H1 (cell line): Measurements from ENCODE around the gene CCDC14. TPM values are rescaled to one million over a fixed set of nuclear protein-coding genes. Genes with fewer than 3 reads are reported as not detected.
"Not testable (repeated sequence)": the region's sequence is repeated elsewhere in the genome, so short reads cannot be mapped to it uniquely, and the experiment has no call there.

ENCODE experiments used
- CTCF ChIA-PET: fragments of 300-600 bp; sonication (Branson Sonifier 250); formaldehyde crosslinking; loops from one replicate; lab custom pipeline; 2021; ENCODE audit not compliant: partially characterized antibody; lab: Charles Lee
- POLR2A ChIA-PET: fragments of 300-600 bp; sonication (Branson Sonifier 250); formaldehyde crosslinking; loops from one replicate; lab custom pipeline; 2021; ENCODE audit warnings: inconsistent platforms; ENCODE audit not compliant: partially characterized antibody; lab: Charles Lee
- DNase-seq, 2 experiments: peaks; one replicate each; pipeline versions ENCODE4 v3.0.0 to v3.0.0-alpha.2; 2010 to 2022; ENCODE audit warnings: low spot score in 2 of 2, low read depth in 1 of 2, mixed read lengths in 1 of 2
- FAIRE-seq: peaks from 2 replicates; lab custom pipeline; 2011; peaks lifted over from hg19 to GRCh38; lab: Jason Lieb, UNC
- H2AFZ ChIP-seq: 2 replicates; pipeline ENCODE4 v1.8.1; 2012; ENCODE audit warnings: low read length, inconsistent platforms
- H2AK5ac ChIP-seq: 2 replicates; pipeline ENCODE4 v1.6.1; 2013; ENCODE audit warnings: low read depth, low read length
- H2BK120ac ChIP-seq: replicated peaks from 2 replicates; pipeline ENCODE3; 2013; ENCODE audit warnings: low read depth, low read length, inconsistent platforms
- H2BK12ac ChIP-seq: 2 replicates; pipeline ENCODE4 v1.6.1; 2013; ENCODE audit warnings: low read depth, low read length
- H2BK15ac ChIP-seq: 2 replicates; pipeline ENCODE4 v1.6.1; 2013; ENCODE audit warnings: low read length
- H2BK20ac ChIP-seq: 2 replicates; pipeline ENCODE4 v1.6.1; 2013; ENCODE audit warnings: low read length
- H2BK5ac ChIP-seq: 2 replicates; pipeline ENCODE4 v1.6.1; 2013; ENCODE audit warnings: low read depth, low read length
- H3K14ac ChIP-seq: 2 replicates; pipeline ENCODE4 v1.6.1; 2013; ENCODE audit warnings: inconsistent platforms; ENCODE audit not compliant: insufficient read length
- H3K18ac ChIP-seq: 2 replicates; pipeline ENCODE4 v1.6.1; 2013; ENCODE audit warnings: low read length; ENCODE audit errors: extremely low read depth
- H3K23ac ChIP-seq: 2 replicates; pipeline ENCODE4 v1.6.1; 2013; ENCODE audit warnings: inconsistent platforms; ENCODE audit not compliant: insufficient read length
- H3K23me2 ChIP-seq: 2 replicates; pipeline ENCODE4 v1.6.1; 2013; ENCODE audit warnings: low read depth, low read length
- H3K27ac ChIP-seq: 2 replicates; pipeline ENCODE4 v1.6.1; 2011; ENCODE audit warnings: low read depth, low read length, inconsistent platforms
- H3K27me3 ChIP-seq, 4 experiments: replicated peaks in 1 of 4; 1 replicate in 1 of 4; 2 replicates in 3 of 4; pipeline versions ENCODE4 v1.6.1 to v1.8.1; 2011 to 2013; ENCODE audit warnings: low read length in 3 of 4, mild to moderate bottlenecking in 3 of 4, inconsistent platforms in 2 of 4, mixed read lengths in 2 of 4, moderate library complexity in 1 of 4; ENCODE audit not compliant: control insufficient read depth in 3 of 4, insufficient read depth in 3 of 4; ENCODE audit errors: extremely low read depth in 1 of 4
- H3K36me3 ChIP-seq, 4 experiments: 2 replicates each; pipeline versions ENCODE4 v1.6.1 to v1.8.1; 2011 to 2013; ENCODE audit warnings: mild to moderate bottlenecking in 4 of 4, low read length in 3 of 4, moderate library complexity in 2 of 4, control low read depth in 1 of 4, inconsistent platforms in 1 of 4; ENCODE audit not compliant: insufficient read depth in 4 of 4, control insufficient read depth in 2 of 4
- H3K4ac ChIP-seq: replicated peaks from 2 replicates; pipeline ENCODE3; 2013; ENCODE audit warnings: low read length, low read depth, mixed read lengths, inconsistent platforms; ENCODE audit not compliant: insufficient read length
- H3K4me1 ChIP-seq, 4 experiments: replicated peaks in 1 of 4; 1 replicate in 1 of 4; 2 replicates in 3 of 4; pipeline versions ENCODE4 v1.6.1 to v1.8.1; 2011 to 2013; ENCODE audit warnings: low read length in 3 of 4, inconsistent platforms in 2 of 4, mixed read lengths in 1 of 4; ENCODE audit not compliant: insufficient read depth in 4 of 4, control insufficient read depth in 3 of 4
- H3K4me2 ChIP-seq, 2 experiments: 2 replicates each; pipeline versions ENCODE4 v1.6.1 to v1.8.1; 2011 to 2013; ENCODE audit warnings: low read depth in 2 of 2, low read length in 2 of 2, control low read depth in 1 of 2, inconsistent platforms in 1 of 2, mild to moderate bottlenecking in 1 of 2; ENCODE audit not compliant: insufficient read depth in 1 of 2
- H3K4me3 ChIP-seq, 4 experiments: fragments of 200-600, 300-600 bp in 1 of 4; sonication (generic), shearing (Covaris generic), sonication (Bioruptor Twin) in 1 of 4; 2 replicates each; pipeline versions ENCODE4 v1.5.1 to v1.8.1; 2011 to 2016; ENCODE audit warnings: low read length in 4 of 4, low read depth in 3 of 4, control low read depth in 2 of 4, inconsistent platforms in 2 of 4, mild to moderate bottlenecking in 2 of 4, mixed read lengths in 1 of 4, moderate library complexity in 1 of 4; ENCODE audit not compliant: insufficient read depth in 2 of 4; ENCODE audit errors: extremely low read depth in 1 of 4
- H3K56ac ChIP-seq: replicated peaks from 2 replicates; pipeline ENCODE3; 2013; ENCODE audit warnings: low read depth, mild to moderate bottlenecking, mixed read lengths, low read length, inconsistent platforms; ENCODE audit not compliant: insufficient read length
- H3K79me1 ChIP-seq: 2 replicates; pipeline ENCODE4 v1.6.1; 2013; ENCODE audit warnings: low read depth, low read length, control low read depth
- H3K79me2 ChIP-seq, 2 experiments: 2 replicates each; pipeline versions ENCODE4 v1.6.1 to v1.8.1; 2012 to 2013; ENCODE audit warnings: low read length in 2 of 2, mild to moderate bottlenecking in 2 of 2, inconsistent platforms in 1 of 2; ENCODE audit not compliant: insufficient read depth in 2 of 2, control insufficient read depth in 1 of 2
- H3K9ac ChIP-seq, 4 experiments: replicated peaks in 1 of 4; 1 replicate in 1 of 4; 2 replicates in 3 of 4; pipeline versions ENCODE4 v1.6.1 to v1.8.1; 2011 to 2013; ENCODE audit warnings: low read depth in 3 of 4, low read length in 3 of 4, control low read depth in 2 of 4, mild to moderate bottlenecking in 2 of 4, moderate library complexity in 2 of 4, inconsistent platforms in 1 of 4; ENCODE audit errors: extremely low read depth in 1 of 4
- H3K9me3 ChIP-seq, 2 experiments: 2 replicates each; pipeline versions ENCODE4 v1.6.1 to v1.8.1; 2012 to 2013; ENCODE audit warnings: mild to moderate bottlenecking in 2 of 2, moderate library complexity in 2 of 2, control low read depth in 1 of 2, inconsistent platforms in 1 of 2, low read depth in 1 of 2, low read length in 1 of 2, mixed read lengths in 1 of 2; ENCODE audit not compliant: insufficient read depth in 2 of 2
- H4K20me1 ChIP-seq, 2 experiments: replicated peaks in 1 of 2; 2 replicates each; pipeline versions ENCODE3 to v1.8.1; 2011 to 2013; ENCODE audit warnings: inconsistent platforms in 2 of 2, low read length in 2 of 2, mild to moderate bottlenecking in 1 of 2; ENCODE audit not compliant: insufficient read depth in 2 of 2, control insufficient read depth in 1 of 2
- H4K5ac ChIP-seq: 2 replicates; pipeline ENCODE4 v1.6.1; 2013; ENCODE audit warnings: low read length, low read depth, mixed read lengths, inconsistent platforms; ENCODE audit not compliant: insufficient read length
- H4K8ac ChIP-seq: 2 replicates; pipeline ENCODE4 v1.8.0; 2013; ENCODE audit warnings: mild to moderate bottlenecking, moderate library complexity, low read length, inconsistent platforms; ENCODE audit not compliant: insufficient read depth; ENCODE audit errors: extremely low read depth
- H4K91ac ChIP-seq: replicated peaks from 2 replicates; pipeline ENCODE3; 2013; ENCODE audit warnings: low read length, mixed read lengths, inconsistent platforms; ENCODE audit not compliant: insufficient read length
- WGBS, 2 experiments: shearing (Covaris generic) in 1 of 2; methylation state at CpG; one replicate each; pipeline versions ENCODE4 v1.1.6 to v1.1.7; 2013 to 2015; ENCODE audit warnings: low lambda C conversion rate in 2 of 2, mixed read lengths in 2 of 2, inconsistent platforms in 1 of 2, low coverage in 1 of 2, missing lambda C conversion rate in 1 of 2; ENCODE audit not compliant: insufficient replicate concordance in 2 of 2, insufficient coverage in 1 of 2, insufficient read length in 1 of 2; ENCODE audit errors: extremely low coverage in 1 of 2, missing lambda C conversion rate in 1 of 2; 5-methylcytosine and 5-hydroxymethylcytosine counted together
- polyA plus RNA-seq, 7 experiments: library from polyadenylated mRNA; depleted of rRNA in 3 of 7; stranded (reverse) in 5 of 7; unstranded in 2 of 7; fragments of >200 nt in 5 of 7; fragments of 200-250 nt in 2 of 7; gene quantifications; 1 replicate in 5 of 7; 2 replicates in 1 of 7; 4 replicates in 1 of 7; pipeline versions ENCODE4 v1.2.1 to v1.2.3, GENCODE V29; 2011 to 2013; ENCODE audit warnings: missing spikeins in 2 of 7, mixed read lengths in 2 of 7
- total RNA-seq: library from RNA; stranded (reverse); fragmentation: NEBNext Ultra II Directional; extraction: Animal tissue kit (Norgen Biotek cat#: 25700); gene quantifications from 2 replicates; pipeline ENCODE4 v1.2.1, GENCODE V29; 2021

CCDC14 gene
- total and polyA plus RNA-seq, 2 of the 8 experiments (the other 6 are each of a cell fraction or from before 2014, with no cell fraction given) = 53.6 to 95.7 TPM

DNA sequence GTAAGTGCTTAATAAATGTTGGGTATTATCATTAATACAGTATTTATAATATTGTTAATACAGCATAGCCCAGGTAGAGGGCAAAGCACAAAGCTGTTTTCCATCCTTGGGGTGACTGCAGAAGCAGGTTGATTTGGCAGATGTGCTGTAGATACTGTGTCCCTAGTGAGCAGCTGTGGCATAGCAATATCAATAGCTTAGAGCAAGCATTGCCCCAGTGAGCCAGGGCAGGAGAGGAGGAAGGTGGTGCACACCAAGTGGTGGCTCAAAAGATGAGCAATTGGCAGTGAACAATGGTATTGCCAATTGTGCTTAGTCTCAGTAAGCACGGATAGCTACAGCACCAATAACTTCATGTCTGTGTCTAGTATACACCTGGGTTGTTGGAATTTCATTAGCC is 5.8 kb upstream of the CCDC14 start:
- H4K5ac ChIP-seq, H4K20me1 ChIP-seq, H3K9ac ChIP-seq, H3K36me3 ChIP-seq, H3K18ac ChIP-seq, H3K56ac ChIP-seq, H3K79me2 ChIP-seq, POLR2A ChIA-PET, H2BK20ac ChIP-seq, H3K4me1 ChIP-seq, DNase-seq, H3K79me1 ChIP-seq, H3K23me2 ChIP-seq, H3K14ac ChIP-seq, H2BK120ac ChIP-seq, H2BK15ac ChIP-seq, H3K23ac ChIP-seq, H3K4me2 ChIP-seq, H3K27me3 ChIP-seq, H3K4ac ChIP-seq, H4K8ac ChIP-seq, H2AFZ ChIP-seq, H4K91ac ChIP-seq, H3K9me3 ChIP-seq, H2AK5ac ChIP-seq, H2BK5ac ChIP-seq, H3K27ac ChIP-seq, H3K4me3 ChIP-seq, H2BK12ac ChIP-seq: not testable (repeated sequence)
- FAIRE-seq = peak; percentile 95
- CTCF ChIA-PET = interaction anchor here (0.9 to 2.0 kb wide), 3 partner anchors 13 to 20 kb away, joined by 3 to 5 read pairs (median 3); no protein-coding TSS in a partner anchor
- 75% methylated on average over 1 of the region's 1 CpG; no CpG with 5 or more reads in 1 of the 2 experiments for WGBS, 2 experiments

DNA sequence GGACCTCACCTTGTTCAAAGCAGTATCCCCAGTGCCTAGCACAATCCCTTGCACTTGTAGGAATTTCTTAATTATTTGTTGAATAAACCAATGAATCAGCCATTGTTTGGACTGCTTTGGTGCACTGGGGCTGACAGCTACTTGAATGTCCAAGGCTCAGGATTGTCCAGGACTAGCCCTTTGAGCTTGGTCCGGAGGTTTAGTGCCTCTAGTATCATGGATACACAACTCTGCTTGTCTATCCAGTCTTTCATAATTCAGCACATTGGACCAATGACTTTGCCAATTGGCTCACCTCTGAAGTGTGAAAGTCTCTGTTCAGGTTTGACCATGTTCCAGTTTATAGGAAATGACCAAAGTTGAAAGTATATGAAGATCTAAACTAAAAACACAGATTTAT is 3.8 kb upstream of the CCDC14 start:
- H4K5ac ChIP-seq, H3K56ac ChIP-seq, H3K18ac ChIP-seq, H2BK20ac ChIP-seq, H2BK15ac ChIP-seq, H3K4me2 ChIP-seq, H4K8ac ChIP-seq, H3K27me3 ChIP-seq, H3K79me2 ChIP-seq, H2BK120ac ChIP-seq, H2BK5ac ChIP-seq, FAIRE-seq, H4K20me1 ChIP-seq, H3K23me2 ChIP-seq, POLR2A ChIA-PET, H3K4me3 ChIP-seq, H3K4ac ChIP-seq, H3K36me3 ChIP-seq, H3K14ac ChIP-seq, H3K4me1 ChIP-seq, H2AFZ ChIP-seq, H4K91ac ChIP-seq, H3K79me1 ChIP-seq, DNase-seq, H3K9me3 ChIP-seq, H3K27ac ChIP-seq, H3K23ac ChIP-seq, H2BK12ac ChIP-seq, H2AK5ac ChIP-seq, H3K9ac ChIP-seq: not testable (repeated sequence)
- WGBS, 2 experiments = 88% methylated on average over 1 of the region's 1 CpG; no CpG with 5 or more reads in 1 of the 2 experiments
- CTCF ChIA-PET = interaction anchor here (0.8 kb wide), 1 partner anchor 115 kb away, joined by 3 read pairs; no protein-coding TSS in a partner anchor
